NCI-H146 (cell line): Measurements from ENCODE around the gene OR6X1.

ENCODE experiments used
- DNase-seq: peaks from one replicate; lab custom pipeline; 2025; lab: John Stamatoyannopoulos, UW

OR6X1 gene

DNA sequence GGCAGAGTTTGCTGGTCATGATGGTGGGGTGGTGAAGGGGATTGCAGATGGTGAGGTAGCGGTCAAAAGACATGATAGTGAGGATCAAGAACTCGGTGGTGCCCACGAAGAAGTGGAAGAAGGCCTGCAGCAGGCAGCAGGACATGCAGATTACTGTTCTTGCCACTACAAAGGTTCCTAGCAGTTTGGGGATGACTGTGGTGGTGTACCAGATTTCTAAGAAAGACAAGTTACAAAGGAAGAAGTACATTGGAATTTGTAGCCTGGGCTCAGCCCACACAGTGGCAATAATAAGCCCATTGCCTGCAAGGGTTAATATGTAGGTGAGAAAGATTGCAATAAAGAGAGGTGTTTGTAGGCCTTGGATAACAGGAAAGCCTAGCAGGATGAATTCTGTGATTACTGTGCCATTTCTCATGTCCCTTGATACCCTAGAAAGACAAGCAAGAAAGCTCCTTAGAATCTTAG lies at the start of gene OR6X1:
OR6X1 (minus strand) TSS at position 418 of the 468 bp plus-strand sequence; CDS start at position 418, 0 bp downstream.
- DNase-seq, result no peak

GRCh38 chr11:123801765-123802164 lies 47.4 kb upstream of the OR6X1 start:
- DNase-seq, result no peak

DNA sequence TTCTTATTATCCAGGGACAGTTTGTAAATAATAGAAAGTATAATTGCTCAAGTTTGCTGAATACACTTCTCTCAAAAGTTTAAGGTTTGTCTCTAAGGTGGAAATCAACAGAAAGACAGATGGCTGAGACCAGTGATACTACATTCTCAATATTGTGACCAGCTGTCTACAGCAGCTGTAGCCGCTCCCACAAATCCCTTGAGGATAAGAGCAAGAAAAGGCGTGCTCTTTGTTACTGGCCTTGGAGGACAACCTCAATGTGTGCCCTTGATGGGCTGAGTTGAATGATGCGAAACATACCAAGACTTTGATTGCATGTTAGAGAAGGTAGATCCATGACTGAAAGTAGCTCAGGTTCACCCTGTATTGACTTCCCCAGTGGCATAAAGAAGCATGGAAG lies 45.7 kb upstream of the OR6X1 start:
- no peak for DNase-seq

GRCh38 chr11:123799438-123799837 lies 45.1 kb upstream of the OR6X1 start:
- no peak for DNase-seq

- no peak for DNase-seq
These were observed 44.4 kb upstream of the OR6X1 start for GRCh38 chr11:123798513-123799252.

DNA sequence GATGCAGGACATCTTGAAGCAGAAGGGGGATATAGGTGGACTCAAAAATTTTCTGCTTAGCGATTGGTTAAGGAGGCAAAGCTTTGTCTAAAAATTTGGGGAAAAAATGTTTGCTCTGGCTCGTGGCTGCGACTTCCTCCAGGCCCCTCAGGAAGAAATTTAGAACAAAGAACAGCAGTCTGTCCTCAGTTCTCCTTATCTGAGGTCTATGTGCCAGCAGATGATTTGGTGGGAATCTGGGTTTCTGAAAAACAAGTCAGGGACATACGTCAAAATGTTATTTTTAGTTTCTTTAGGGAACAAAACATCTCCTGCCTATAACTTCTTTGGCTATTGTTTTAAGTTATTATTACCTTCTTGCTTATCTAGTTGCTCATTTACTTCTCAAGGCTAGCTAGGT lies 43.8 kb upstream of the OR6X1 start:
- DNase-seq, result no peak

GRCh38 chr11:123797541-123797940 lies 43.2 kb upstream of the OR6X1 start:
- DNase-seq, result no peak

DNA sequence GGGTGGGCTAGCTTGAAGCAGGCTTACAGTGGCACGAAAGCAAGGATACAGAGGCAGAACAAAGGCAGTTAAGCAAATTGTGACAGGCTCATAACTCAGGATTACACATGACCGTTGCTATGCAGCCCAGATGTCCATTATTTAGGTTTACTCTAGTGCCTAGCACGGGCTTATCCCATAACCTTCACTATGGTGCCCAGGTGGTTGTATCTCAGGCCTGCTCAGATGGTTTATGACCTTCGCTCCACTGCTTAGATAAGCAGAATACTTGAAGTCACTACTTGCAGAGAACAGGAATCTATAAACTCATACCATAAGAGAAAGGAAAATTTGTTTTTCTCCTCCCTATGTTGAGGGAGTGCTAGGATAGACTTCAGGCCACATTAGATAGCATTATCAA lies 42.8 kb upstream of the OR6X1 start:
- no peak for DNase-seq

- DNase-seq, result no peak
These were observed 41.9 kb upstream of the OR6X1 start for GRCh38 chr11:123796226-123796625.

DNA sequence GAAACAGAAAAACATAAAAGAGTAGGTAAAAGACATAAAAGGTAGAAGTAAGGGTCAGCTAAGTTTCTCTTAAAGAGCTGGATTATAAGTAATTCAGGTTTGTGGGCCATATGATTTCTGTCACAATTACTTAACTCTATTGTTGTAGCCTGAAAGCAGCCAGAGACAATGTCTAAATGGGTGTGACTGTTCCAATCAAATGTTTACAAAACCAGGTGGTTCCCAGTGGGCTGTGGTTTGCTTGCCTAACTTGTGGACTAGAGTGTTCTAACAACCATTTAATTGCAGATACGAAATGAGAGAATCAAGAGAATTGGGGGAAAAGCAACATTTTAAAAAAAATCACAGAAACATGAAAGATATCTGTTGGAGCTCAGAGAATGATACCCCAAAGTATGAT lies 29.2 kb upstream of the OR6X1 start:
- no peak for DNase-seq

GRCh38 chr11:123778511-123778910 lies 24.2 kb upstream of the OR6X1 start:
- no peak for DNase-seq

DNA sequence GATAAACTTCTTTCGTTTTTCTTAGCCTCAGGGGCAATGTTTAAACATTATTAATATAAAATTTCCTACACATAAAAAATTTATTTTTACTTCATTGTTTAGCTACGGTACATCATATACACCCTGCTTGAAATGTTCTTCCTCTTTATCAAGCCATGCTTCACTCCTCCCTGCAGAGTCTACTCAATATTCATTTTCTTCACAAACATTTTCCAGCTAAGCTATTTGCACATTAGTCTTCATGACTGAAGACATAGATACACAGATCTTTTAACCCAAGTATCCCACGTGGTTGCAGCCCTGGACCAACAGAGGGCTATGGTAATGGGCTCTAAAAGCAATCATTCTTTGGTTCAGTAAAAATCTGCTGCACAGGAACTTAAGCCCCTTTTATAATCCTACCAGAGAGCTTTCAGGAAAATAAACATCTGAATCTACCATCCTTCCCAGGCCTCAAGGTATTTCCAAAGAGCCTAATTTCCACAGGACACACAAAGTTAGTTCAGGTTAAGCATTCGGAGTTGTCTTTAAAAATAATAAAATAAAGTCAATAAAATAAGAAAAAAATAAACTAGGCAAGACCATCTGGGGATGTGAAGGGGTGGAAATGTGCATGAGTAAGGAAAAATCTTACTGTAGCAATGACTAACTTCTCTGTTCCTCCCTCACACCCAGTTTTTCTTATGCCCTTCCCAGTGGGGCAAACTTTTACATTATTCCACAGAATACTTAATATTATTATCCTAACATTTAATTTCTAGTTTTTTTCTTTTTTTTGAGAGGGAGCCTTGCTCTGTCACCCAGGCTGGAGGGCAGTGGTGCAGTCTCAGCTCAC lies 21.6 kb upstream of the OR6X1 start:
- DNase-seq, result no peak

- DNase-seq, result no peak
These were observed 21.0 kb upstream of the OR6X1 start for GRCh38 chr11:123775289-123775688.

DNA sequence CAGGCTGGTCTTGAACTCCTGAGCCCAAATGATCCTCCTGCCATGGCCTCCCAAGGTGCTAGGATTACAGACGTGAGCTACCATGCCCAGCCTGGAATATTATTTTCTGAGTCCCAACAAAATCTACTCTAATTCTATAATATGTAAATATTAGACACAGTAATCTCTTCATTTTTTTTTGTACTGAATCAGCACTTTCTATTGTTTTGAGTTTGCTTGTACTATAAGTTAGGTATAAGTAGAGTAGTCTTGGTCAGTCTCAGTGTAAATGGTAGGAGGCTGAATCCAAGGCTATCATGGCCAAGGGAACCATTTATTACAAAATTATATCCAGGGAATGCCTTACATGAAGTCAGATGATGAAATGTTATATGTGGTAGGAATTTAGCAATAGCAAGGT lies 19.6 kb upstream of the OR6X1 start:
- no peak for DNase-seq

GRCh38 chr11:123773026-123773425 lies 18.7 kb upstream of the OR6X1 start:
- DNase-seq, result no peak

GRCh38 chr11:123771664-123772063 lies 17.3 kb upstream of the OR6X1 start:
- DNase-seq, result no peak

- DNase-seq, result no peak
These were observed 16.4 kb upstream of the OR6X1 start for GRCh38 chr11:123770712-123771111.

- no peak for DNase-seq
These were observed 11.3 kb upstream of the OR6X1 start for GRCh38 chr11:123765601-123766000.

DNA sequence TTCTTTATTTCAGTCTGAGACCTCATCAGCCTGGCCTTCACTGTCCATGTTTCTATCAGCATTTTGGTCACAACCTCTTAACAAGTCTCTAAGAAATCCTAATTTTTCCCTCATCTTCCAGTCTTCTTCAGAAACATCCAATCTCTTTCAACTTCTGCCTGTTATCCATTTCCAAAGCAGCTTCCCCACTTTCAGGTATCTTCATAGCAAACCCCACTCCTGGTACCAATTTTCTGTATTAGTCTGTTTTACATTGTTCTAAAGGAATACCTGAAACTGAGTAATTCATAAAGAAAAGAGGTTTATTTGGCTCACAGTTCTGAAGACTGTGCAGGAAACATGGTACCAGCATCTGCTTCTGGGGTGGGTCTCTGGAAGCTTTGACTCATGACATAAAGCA lies 8.1 kb upstream of the OR6X1 start:
- DNase-seq, result no peak

- DNase-seq, result no peak
These were observed 6.6 kb upstream of the OR6X1 start for GRCh38 chr11:123760894-123761293.

GRCh38 chr11:123757976-123758375 lies 3.7 kb upstream of the OR6X1 start:
- DNase-seq, result no peak

GRCh38 chr11:123755813-123756212 lies 1.5 kb upstream of the OR6X1 start:
- no peak for DNase-seq

DNA sequence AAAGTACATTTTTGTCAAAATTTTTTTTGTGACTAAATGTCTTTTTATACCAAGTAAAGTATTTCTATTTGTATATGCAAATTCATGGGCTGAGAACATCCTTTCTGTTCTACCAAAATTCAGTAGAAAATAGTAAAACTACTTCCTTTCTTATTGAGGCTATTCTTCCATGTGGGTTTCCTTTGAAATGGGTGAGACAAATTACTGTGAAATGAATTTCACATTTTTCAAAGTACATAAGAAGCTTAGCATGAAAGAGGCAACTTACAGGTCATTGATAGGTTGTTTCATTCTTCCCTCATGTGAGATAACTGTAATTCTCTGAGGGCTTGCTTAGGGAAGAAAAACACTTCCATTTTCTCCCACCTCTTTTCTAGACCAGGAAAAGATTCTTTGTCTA lies 1.0 kb upstream of the OR6X1 start:
- no peak for DNase-seq
